Frontal cortex (tissue), 4 donors: Measurements from ENCODE around the gene NRG3. TPM values are rescaled to one million over a fixed set of nuclear protein-coding genes. Genes with fewer than 3 reads are reported as not detected.
"Not testable (repeated sequence)": the region's sequence is repeated elsewhere in the genome, so short reads cannot be mapped to it uniquely, and the experiment has no call there.

Source experiments
- DNase-seq, 2 donors: peaks; one replicate each; pipeline ENCODE4 v3.0.0; 2012; ENCODE audit warnings: low spot score in 2 of 2
- FAIRE-seq: peaks from 2 replicates; lab custom pipeline; 2012; peaks lifted over from hg19 to GRCh38; lab: Jason Lieb, UNC
- total RNA-seq: library from RNA; depleted of rRNA; stranded (reverse); fragments of >200 nt; gene quantifications from one replicate; pipeline ENCODE4 v1.2.3, GENCODE V29; 2014
- donor health status: control.
- donor health status: control.
- donor health status: control.

The NRG3 gene
- total RNA-seq, 1 donor from 2014 or later, result 12.2 TPM

- DNase-seq (no peak), FAIRE-seq (no peak)
Observed at GRCh38 chr10:82910301-82910700, 1035.3 kb downstream of the NRG3 start.

- no peak for DNase-seq
- FAIRE-seq, result no peak
Observed at GRCh38 chr10:82914655-82915136, 1039.7 kb downstream of the NRG3 start.

GRCh38 chr10:82916941-82917340 lies 1041.9 kb downstream of the NRG3 start:
- no peak for FAIRE-seq

GRCh38 chr10:82918022-82918421 lies 1043.0 kb downstream of the NRG3 start:
- DNase-seq (no peak), FAIRE-seq (no peak)

More at GRCh38 chr10:82916941-82917340, 1041.9 kb downstream of the NRG3 start:
- no peak for DNase-seq

GRCh38 chr10:82922046-82922445 lies 1047.1 kb downstream of the NRG3 start:
- FAIRE-seq (no peak), DNase-seq (no peak)

- DNase-seq (no peak), FAIRE-seq (no peak)
Observed at GRCh38 chr10:82922755-82923154, 1047.8 kb downstream of the NRG3 start.

GRCh38 chr10:82924711-82925110 lies 1049.7 kb downstream of the NRG3 start:
- FAIRE-seq (no peak), DNase-seq (no peak)

GRCh38 chr10:82925547-82925946 lies 1050.6 kb downstream of the NRG3 start:
- DNase-seq (no peak), FAIRE-seq (no peak)

GRCh38 chr10:82932451-82932850 lies 1057.5 kb downstream of the NRG3 start:
- no peak for DNase-seq
- FAIRE-seq, result no peak

- DNase-seq (no peak), FAIRE-seq (no peak)
Observed at GRCh38 chr10:82934429-82934828, 1059.4 kb downstream of the NRG3 start.

GRCh38 chr10:82934947-82935346 lies 1060.0 kb downstream of the NRG3 start:
- no peak for FAIRE-seq

GRCh38 chr10:82938331-82938730 lies 1063.3 kb downstream of the NRG3 start:
- FAIRE-seq (no peak), DNase-seq (no peak)

More at GRCh38 chr10:82934947-82935346, 1060.0 kb downstream of the NRG3 start:
- no peak for DNase-seq

- no peak for FAIRE-seq
- DNase-seq, result no peak
Observed at GRCh38 chr10:82942286-82943099, 1067.5 kb downstream of the NRG3 start.

GRCh38 chr10:82943142-82943541 lies 1068.1 kb downstream of the NRG3 start:
- no peak for DNase-seq
- no peak for FAIRE-seq

- FAIRE-seq (no peak), DNase-seq (no peak)
Observed at GRCh38 chr10:82949816-82950575, 1075.0 kb downstream of the NRG3 start.

- DNase-seq, result no peak
- no peak for FAIRE-seq
Observed at GRCh38 chr10:82953331-82953730, 1078.3 kb downstream of the NRG3 start.

GRCh38 chr10:82953909-82954308 lies 1078.9 kb downstream of the NRG3 start:
- FAIRE-seq, result no peak
- DNase-seq, result no peak

- FAIRE-seq, DNase-seq: not testable (repeated sequence)
Observed at GRCh38 chr10:82960421-82961060, 1085.5 kb downstream of the NRG3 start.

- FAIRE-seq, result no peak
- no peak for DNase-seq
Observed at GRCh38 chr10:82961864-82962263, 1086.9 kb downstream of the NRG3 start.

GRCh38 chr10:82966130-82966529 lies 1091.1 kb downstream of the NRG3 start:
- DNase-seq, result no peak
- no peak for FAIRE-seq
